K562 (cell line): ENCODE data around the gene SLC6A16. TPM values are rescaled to one million over a fixed set of nuclear protein-coding genes. Genes with fewer than 3 reads are reported as not detected.

Source experiments
- ARHGAP35 ChIP-seq: fragments of 450-650 bp; IDR thresholded peaks from 2 replicates; pipeline ENCODE4 v1.6.1; 2018; ENCODE audit not compliant: partially characterized antibody
- CBFA2T2 ChIP-seq: fragments of 450-650 bp; conservative IDR thresholded peaks from 2 replicates; pipeline ENCODE4 v1.6.1; 2017; ENCODE audit warnings: mild to moderate bottlenecking
- HCFC1 ChIP-seq: IDR thresholded peaks from 2 replicates; pipeline ENCODE4 v1.6.1; 2012; ENCODE audit warnings: low read depth, low read length, improper control_type of control experiment
- NCOA1 ChIP-seq: fragments of 450-650 bp; IDR thresholded peaks from 2 replicates; pipeline ENCODE4 v1.6.1; 2016; ENCODE audit warnings: low read depth
- PTRF ChIP-seq: fragments of 450-650 bp; IDR thresholded peaks from 2 replicates; pipeline ENCODE4 v1.6.1; 2016; ENCODE audit warnings: mild to moderate bottlenecking, missing genetic modification characterization, missing compliant biosample characterization
- SRSF9 ChIP-seq: fragments of 200-400 bp; formaldehyde crosslinking; IDR thresholded peaks from 2 replicates; pipeline ENCODE4 v1.6.1; 2017; ENCODE audit warnings: low read depth, low read length, borderline replicate concordance
- TFAP4 ChIP-seq: sonication (generic); formaldehyde crosslinking; IDR thresholded peaks from 2 replicates; pipeline ENCODE4 v1.8.0; 2022; ENCODE audit warnings: missing genetic modification reagents, mild to moderate bottlenecking, moderate library complexity, borderline replicate concordance
- TGIF2 ChIP-seq: sonication (generic); formaldehyde crosslinking; IDR thresholded peaks from 2 replicates; pipeline ENCODE4 v1.8.1; 2022; ENCODE audit warnings: mild to moderate bottlenecking, missing genetic modification reagents, moderate library complexity
- USF1 ChIP-seq: sonication (generic); formaldehyde crosslinking; IDR thresholded peaks from 2 replicates; pipeline ENCODE4 v1.9.0; 2022; ENCODE audit warnings: mild to moderate bottlenecking, missing genetic modification reagents
- ZKSCAN8 ChIP-seq: fragments of 200-800 bp; sonication (Bioruptor generic); IDR thresholded peaks from 2 replicates; pipeline ENCODE4 v1.6.1; 2016; ENCODE audit warnings: missing genetic modification characterization, missing compliant biosample characterization
- ZNF143 ChIP-seq: sonication (generic); formaldehyde crosslinking; IDR thresholded peaks from 2 replicates; pipeline ENCODE4 v1.9.0; 2022; ENCODE audit warnings: mild to moderate bottlenecking, missing genetic modification reagents
- ZNF24 ChIP-seq: fragments of 450-650 bp; IDR thresholded peaks from 2 replicates; pipeline ENCODE4 v1.6.1; 2016
- ZNF324 ChIP-seq: fragments of 250-450 bp; sonication (Bioruptor Pico); IDR thresholded peaks from 2 replicates; pipeline ENCODE4 v1.4.0; 2020; ENCODE audit warnings: mild to moderate bottlenecking
- ZNF589 ChIP-seq: fragments of 200-800 bp; sonication (Bioruptor generic); IDR thresholded peaks from 2 replicates; pipeline ENCODE4 v1.6.1; 2016; ENCODE audit warnings: low read depth, missing genetic modification characterization, missing compliant biosample characterization
- polyA plus RNA-seq, 8 experiments: library from polyadenylated mRNA; depleted of rRNA in 4 of 8; stranded (reverse) in 5 of 8; unstranded in 3 of 8; fragments of >200 nt; fragmentation: Nextera tagmentation in 2 of 8; fragmentation: Illumina TruSeq in 1 of 8; extraction: Ambion mirVana in 2 of 8; extraction: Trizol in 1 of 8; gene quantifications; 2 replicates each; pipeline versions ENCODE4 v1.2.1 to v1.2.3, GENCODE V29; 2011 to 2014; ENCODE audit warnings: inconsistent platforms in 1 of 8, missing spikeins in 1 of 8
- total RNA-seq, 7 experiments: library from RNA; depleted of rRNA in 6 of 7; stranded (reverse); fragments of >200 nt in 6 of 7; fragmentation: Illumina TruSeq in 2 of 7; extraction: Trizol in 2 of 7; gene quantifications; 2 replicates each; pipeline versions ENCODE4 v1.2.1 to v1.2.3, GENCODE V29; 2011 to 2021; ENCODE audit warnings: low replicate concordance in 1 of 7
- TF ChIP-seq, protein P1 (sequence below), 2 experiments: fragments of 450-650 bp; formaldehyde crosslinking in 1 of 2; IDR thresholded peaks; 2 replicates each; pipeline versions ENCODE4 v1.4.0 to v1.6.1; 2014 to 2020; ENCODE audit warnings: mild to moderate bottlenecking in 2 of 2, borderline replicate concordance in 1 of 2, low read depth in 1 of 2
- TF ChIP-seq, protein P2 (sequence below): fragments of 250-450 bp; sonication (Bioruptor Pico); IDR thresholded peaks from 2 replicates; pipeline ENCODE4 v1.9.0; 2021; ENCODE audit warnings: mild to moderate bottlenecking
- TF ChIP-seq, protein P3 (sequence below): fragments of 450-650 bp; IDR thresholded peaks from 2 replicates; pipeline ENCODE4 v1.6.1; 2014; ENCODE audit warnings: low read depth, mild to moderate bottlenecking, moderate library complexity, borderline replicate concordance

Gene SLC6A16
- total and polyA plus RNA-seq, 9 of the 15 experiments (the other 6 are each of a cell fraction or from before 2014, with no cell fraction given), result 0.05 to 0.95 (median 0.36) TPM

- TF ChIP-seq, protein P1, sequence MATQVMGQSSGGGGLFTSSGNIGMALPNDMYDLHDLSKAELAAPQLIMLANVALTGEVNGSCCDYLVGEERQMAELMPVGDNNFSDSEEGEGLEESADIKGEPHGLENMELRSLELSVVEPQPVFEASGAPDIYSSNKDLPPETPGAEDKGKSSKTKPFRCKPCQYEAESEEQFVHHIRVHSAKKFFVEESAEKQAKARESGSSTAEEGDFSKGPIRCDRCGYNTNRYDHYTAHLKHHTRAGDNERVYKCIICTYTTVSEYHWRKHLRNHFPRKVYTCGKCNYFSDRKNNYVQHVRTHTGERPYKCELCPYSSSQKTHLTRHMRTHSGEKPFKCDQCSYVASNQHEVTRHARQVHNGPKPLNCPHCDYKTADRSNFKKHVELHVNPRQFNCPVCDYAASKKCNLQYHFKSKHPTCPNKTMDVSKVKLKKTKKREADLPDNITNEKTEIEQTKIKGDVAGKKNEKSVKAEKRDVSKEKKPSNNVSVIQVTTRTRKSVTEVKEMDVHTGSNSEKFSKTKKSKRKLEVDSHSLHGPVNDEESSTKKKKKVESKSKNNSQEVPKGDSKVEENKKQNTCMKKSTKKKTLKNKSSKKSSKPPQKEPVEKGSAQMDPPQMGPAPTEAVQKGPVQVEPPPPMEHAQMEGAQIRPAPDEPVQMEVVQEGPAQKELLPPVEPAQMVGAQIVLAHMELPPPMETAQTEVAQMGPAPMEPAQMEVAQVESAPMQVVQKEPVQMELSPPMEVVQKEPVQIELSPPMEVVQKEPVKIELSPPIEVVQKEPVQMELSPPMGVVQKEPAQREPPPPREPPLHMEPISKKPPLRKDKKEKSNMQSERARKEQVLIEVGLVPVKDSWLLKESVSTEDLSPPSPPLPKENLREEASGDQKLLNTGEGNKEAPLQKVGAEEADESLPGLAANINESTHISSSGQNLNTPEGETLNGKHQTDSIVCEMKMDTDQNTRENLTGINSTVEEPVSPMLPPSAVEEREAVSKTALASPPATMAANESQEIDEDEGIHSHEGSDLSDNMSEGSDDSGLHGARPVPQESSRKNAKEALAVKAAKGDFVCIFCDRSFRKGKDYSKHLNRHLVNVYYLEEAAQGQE (IDR thresholded peaks at IDR 0.05; ENCODE audit: borderline replicate concordance), result peak; percentile 63
- TF ChIP-seq, protein P1 (CRISPR knock-in tag; IDR thresholded peaks at IDR 0.05; ENCODE audit: low read depth), result no peak
- TF ChIP-seq TGIF2 (no peak), SRSF9 (no peak), HCFC1 (peak; percentile 91), USF1 (peak; percentile 98), ARHGAP35 (no peak), ZNF324 (CRISPR knock-in tag) (no peak), PTRF (tag) (no peak), ZKSCAN8 (CRISPR knock-in tag) (no peak), ZNF589 (no peak), ZNF24 (no peak), TFAP4 (no peak), CBFA2T2 (peak; percentile 64), ZNF143 (CRISPR knock-in tag) (peak; percentile 86), NCOA1 (no peak)
- TF ChIP-seq, protein P2, sequence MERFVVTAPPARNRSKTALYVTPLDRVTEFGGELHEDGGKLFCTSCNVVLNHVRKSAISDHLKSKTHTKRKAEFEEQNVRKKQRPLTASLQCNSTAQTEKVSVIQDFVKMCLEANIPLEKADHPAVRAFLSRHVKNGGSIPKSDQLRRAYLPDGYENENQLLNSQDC (CRISPR knock-in tag), result no peak
- TF ChIP-seq, protein P3, sequence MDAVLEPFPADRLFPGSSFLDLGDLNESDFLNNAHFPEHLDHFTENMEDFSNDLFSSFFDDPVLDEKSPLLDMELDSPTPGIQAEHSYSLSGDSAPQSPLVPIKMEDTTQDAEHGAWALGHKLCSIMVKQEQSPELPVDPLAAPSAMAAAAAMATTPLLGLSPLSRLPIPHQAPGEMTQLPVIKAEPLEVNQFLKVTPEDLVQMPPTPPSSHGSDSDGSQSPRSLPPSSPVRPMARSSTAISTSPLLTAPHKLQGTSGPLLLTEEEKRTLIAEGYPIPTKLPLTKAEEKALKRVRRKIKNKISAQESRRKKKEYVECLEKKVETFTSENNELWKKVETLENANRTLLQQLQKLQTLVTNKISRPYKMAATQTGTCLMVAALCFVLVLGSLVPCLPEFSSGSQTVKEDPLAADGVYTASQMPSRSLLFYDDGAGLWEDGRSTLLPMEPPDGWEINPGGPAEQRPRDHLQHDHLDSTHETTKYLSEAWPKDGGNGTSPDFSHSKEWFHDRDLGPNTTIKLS, result 0 out of 2 replicates have a peak, but pooled peaks have one; percentile 44
Measured at GRCh38 chr19:49331616-49332055, 6.6 kb upstream of the SLC6A16 start (continued).
